C4-2B (cell line): ENCODE results near the gene LTBP4.

Source experiments
- CTCF ChIP-seq: fragments of 450-650 bp; conservative IDR thresholded peaks from 2 replicates; pipeline ENCODE4 v1.5.1; 2017; ENCODE audit warnings: mild to moderate bottlenecking
- ZFX ChIP-seq: fragments of 450-650 bp; IDR thresholded peaks from 2 replicates; pipeline ENCODE4 v1.6.1; 2017

DNA sequence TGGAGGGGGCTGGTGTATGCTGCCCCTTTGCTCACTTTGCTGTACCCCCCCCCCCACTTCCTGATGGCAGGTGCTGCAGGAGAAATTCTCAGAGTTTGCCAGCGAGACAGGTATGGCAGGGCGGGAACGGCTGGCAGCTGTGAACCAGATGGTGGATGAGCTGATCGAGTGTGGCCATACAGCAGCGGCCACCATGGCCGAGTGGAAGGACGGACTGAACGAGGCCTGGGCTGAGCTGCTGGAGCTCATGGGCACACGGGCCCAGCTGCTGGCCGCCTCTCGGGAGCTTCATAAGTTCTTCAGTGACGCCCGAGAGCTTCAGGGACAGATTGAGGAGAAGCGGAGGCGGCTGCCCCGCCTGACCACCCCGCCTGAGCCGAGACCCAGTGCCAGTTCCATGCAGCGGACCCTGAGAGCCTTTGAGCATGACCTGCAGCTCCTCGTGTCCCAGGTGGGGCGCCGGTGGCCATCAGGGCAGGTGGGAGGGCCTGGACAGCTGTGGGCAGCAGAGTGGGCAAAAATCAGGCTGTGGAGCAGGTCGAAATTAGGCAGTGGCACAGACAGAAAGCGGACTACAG lies 44.1 kb upstream of the LTBP4 start:
- TF ChIP-seq CTCF, result no peak
- TF ChIP-seq ZFX, result no peak
